ENCODE measurements around the gene NTN1. TPM values are rescaled to one million over a fixed set of nuclear protein-coding genes. Genes with fewer than 3 reads are reported as not detected.

NTN1 gene
- polyA plus RNA-seq, 3 donors = 3.3 to 12.0 (median 7.9) TPM

DNA sequence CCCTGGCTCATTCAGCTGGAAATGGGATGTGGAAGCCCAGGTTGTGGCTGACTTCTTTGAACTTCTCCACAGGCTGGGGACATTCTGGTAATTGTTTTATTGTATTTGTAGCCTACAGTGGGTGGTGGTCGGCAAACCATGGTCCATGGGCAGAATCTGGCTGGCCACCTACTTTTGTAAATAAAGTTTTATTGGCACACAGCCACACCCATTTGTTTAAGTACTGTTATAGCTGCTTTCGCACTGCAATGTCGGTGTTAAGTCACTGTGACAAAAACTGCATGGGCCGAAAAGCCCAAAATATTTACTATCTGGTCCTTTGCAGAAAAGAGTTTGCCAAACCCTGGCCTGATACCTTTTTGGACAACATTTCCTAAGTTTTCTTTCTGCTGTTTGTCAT, 86.2 kb downstream of the NTN1 start:
- DNase-seq (ENCODE audit: extremely low read depth in 1 of 11, low read depth in 9 of 11, low spot score in 4 of 11) = no peak

- DNase-seq (ENCODE audit: extremely low read depth in 1 of 11, low read depth in 9 of 11, low spot score in 4 of 11) = no peak
These were observed 86.8 kb downstream of the NTN1 start for GRCh38 chr17:9108146-9108545.

DNA sequence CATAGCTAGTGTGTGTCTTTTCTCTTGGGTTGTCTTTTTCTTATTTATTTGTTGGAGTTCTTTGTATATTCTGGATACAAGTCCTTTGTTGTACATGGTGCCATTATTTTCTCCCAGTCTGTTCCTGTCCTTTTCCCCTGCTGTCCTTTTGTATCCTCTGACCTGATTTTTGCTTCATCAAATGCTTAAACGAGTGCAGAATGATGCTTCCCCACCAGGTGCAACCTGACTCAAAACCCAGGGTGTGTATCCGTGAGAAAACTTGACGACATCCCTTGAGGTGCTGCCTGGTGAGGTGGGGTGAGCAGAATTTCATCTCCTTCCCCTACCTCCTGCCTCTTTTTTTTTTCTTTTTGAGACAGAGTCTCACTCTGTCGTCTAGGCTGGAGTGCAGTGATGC, 88.6 kb downstream of the NTN1 start:
- no peak for DNase-seq (ENCODE audit: extremely low read depth in 1 of 11, low read depth in 9 of 11, low spot score in 4 of 11)

GRCh38 chr17:9110501-9110900, 89.2 kb downstream of the NTN1 start:
- DNase-seq (ENCODE audit: extremely low read depth in 1 of 11, low read depth in 9 of 11, low spot score in 4 of 11) = no peak

- DNase-seq (ENCODE audit: extremely low read depth in 1 of 11, low read depth in 9 of 11, low spot score in 4 of 11) = peak in 9 of 11 donors; percentile 13 to 42 (median 34)
These were observed 94.2 kb downstream of the NTN1 start for GRCh38 chr17:9115214-9116191.

- no peak for DNase-seq (ENCODE audit: extremely low read depth in 1 of 11, low read depth in 9 of 11, low spot score in 4 of 11)
These were observed 95.1 kb downstream of the NTN1 start for GRCh38 chr17:9116311-9116835.

DNA sequence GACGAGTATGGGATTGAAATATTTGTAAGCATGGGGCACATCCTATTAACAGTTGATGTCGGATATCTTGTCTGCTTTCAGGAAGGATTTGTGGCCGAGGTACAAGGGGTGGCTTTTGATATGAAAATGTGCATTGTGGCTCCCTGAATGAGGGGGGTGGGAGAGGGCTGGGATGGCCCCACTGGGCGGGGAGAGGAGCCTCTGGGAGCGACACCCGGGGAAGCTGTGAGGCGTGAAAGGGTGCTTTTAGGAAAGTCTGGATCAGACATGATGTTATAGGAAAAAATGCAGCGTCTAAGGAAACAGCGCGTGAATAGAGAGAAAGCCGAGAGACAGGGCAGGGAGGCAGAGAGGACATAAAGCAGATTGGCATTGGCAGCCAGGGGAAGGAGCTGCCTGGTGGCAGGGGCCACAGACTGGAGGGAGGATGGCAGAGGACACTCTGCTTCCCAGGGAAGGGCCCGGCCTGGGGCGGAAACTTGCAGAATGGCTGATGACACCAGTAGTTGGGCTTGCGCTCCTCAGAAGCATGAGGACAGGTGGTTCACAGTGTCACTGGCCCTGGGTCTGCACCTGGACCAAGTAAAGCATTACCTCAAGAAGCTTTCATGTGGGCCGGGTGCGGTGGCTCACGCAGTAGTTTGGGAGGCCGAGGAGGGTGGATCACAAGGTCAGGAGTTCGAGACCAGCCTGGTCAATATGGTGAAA, 95.7 kb downstream of the NTN1 start:
- DNase-seq (ENCODE audit: extremely low read depth in 1 of 11, low read depth in 9 of 11, low spot score in 4 of 11) = no peak

- DNase-seq (ENCODE audit: extremely low read depth in 1 of 11, low read depth in 9 of 11, low spot score in 4 of 11) = no peak
These were observed 99.2 kb downstream of the NTN1 start for GRCh38 chr17:9120471-9120870.

DNA sequence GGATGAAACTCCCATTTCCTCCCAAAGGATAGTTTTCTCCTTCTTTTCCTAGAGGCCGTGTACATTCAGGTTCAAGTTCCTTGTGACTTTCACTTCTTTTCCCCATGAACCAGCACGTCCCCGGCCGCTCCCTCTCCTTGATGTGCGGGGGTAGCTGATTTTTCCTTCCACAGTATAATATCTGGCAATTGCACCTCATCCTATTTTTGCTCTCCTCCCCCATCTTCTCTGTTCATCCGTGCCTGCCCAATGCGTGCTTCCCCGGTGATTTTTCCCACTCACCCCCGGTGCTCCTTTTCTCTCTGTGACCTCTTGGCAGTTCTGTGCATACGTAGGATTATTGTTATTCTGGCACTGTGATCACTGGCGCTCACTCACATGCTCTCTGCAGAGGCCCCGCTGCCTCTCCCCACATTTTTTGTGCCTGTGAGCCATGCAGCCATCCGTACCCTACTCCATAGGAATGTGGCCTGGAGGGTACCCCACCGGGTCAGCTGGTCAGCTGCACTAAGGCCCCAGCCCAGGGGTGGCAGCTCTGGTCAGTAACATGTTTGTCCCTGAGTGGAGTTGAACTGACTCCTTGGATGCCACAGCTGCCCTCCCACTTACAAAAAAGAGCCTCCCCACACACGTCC, 100.0 kb downstream of the NTN1 start:
- no peak for DNase-seq (ENCODE audit: extremely low read depth in 1 of 11, low read depth in 9 of 11, low spot score in 4 of 11)

DNA sequence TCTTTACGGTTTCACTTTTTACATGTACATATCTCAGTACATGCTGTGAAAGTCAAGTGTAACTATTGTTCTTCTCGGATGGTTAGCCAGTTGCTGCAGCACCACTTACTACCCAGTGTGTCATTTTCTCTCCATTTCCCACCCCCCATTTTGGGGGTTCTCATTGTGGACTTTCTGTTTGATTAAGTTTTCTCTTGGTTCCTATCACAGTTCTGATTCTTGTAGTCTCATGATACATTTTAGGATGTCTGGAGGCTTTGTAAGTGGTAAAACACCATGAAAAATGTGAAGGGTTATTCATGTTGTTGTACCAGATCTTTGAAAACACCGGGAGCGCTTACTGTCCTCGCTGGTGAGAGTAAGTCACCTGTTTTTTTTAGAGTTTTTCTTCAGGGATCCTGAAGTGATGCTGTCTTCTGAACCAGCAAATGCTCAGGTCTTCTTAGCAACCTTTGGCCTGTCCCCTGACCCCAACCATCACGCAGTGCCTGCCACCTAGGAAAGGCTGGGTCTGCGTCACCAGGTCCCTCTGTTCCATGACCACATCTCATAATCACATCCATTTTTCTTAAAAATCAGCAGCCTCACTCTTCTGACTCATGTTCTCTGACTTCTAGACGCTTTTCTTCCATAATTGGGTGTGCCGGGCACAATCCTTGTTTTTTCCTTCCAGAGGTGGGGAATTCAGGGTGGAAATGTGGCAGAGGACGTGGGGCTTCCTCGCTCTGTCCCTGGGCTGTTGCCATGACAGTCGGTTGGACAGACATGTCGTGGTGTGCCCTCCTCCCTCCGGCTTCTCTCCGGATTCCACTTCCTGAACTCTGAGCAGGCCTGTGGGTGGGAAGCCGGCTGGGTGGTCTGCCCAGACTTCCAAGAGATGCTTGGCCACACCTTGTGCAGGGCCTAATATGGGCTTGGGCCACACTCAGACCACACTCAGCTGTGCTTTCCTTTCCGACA, 102.6 kb downstream of the NTN1 start:
- no peak for DNase-seq (ENCODE audit: extremely low read depth in 1 of 11, low read depth in 9 of 11, low spot score in 4 of 11)

DNA sequence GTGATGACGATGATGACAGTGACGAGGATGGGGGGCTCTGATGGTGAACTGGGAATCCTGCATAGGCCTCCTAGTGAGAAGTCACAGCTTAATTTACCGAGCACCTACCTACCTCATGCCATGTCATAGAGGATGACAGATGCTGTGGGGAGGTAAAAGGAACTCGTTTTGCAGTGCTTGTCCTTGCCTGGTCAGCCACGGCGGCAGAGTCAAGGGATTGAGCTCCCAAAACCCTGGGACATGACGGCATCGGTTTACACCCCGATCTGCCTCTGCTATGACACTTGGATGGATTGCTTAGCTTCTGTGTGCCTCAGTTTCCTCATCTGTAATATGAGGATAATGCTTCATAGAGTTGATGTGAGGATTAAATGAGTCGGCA, 103.2 kb downstream of the NTN1 start:
- DNase-seq (ENCODE audit: extremely low read depth in 1 of 11, low read depth in 9 of 11, low spot score in 4 of 11) = no peak

DNA sequence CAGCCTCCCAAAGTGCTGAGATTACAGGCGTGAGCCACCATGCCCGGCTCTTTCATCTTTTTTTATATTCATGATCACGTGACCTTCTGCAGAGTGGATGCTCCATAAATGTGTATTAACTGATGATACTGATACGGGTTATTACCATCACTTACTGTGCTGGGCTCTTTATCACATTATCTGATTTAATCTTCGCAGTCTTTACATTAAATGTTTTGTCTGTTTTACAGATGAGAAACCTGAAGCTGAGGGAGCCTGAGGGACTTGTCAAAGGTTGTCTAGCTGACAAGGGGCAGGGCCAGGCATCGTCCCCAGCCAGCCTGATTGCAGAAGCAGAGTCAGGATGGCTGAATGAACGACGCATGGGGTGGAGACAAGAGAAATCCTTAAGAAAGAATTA, 104.4 kb downstream of the NTN1 start:
- DNase-seq (ENCODE audit: extremely low read depth in 1 of 11, low read depth in 9 of 11, low spot score in 4 of 11) = no peak

DNA sequence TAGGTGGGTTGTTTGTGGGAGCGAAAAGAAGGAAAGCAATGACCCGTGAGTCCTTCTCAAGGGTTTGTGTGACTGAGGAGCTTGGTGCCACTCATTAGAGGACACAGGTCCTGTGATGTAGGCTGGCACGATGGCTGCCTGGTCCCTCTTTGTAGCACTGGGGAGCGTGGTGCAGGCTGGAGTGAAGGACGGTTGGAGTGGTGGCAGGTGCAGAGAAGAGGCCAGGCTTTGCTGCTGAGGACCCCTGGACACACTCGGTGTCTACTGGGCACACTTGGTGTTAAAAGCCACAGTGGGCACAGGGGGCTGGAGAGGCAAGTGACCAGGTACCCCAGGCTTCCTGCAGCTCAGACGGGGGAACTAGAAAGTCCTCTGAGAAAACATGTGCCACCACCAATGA, 106.0 kb downstream of the NTN1 start:
- DNase-seq (ENCODE audit: extremely low read depth in 1 of 11, low read depth in 9 of 11, low spot score in 4 of 11) = no peak

DNA sequence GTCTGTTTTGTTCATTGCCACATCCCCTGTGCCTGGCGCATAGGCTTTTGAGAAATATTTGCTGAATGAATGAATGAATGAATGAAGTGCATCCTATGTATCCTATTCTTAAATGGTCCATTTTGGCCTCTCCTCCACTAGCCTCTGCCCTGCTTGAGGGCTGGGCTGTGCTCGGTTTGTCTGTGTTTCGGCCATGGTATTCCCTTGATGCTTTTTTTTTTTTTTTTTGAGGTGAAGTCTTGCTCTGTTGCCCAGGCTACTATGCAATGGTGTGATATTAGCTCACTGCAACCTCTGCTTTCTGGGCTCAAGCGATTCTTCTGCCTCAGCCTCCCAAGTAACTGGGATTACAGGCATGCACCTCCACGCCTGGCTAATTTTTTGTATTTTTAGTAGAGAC, 110.1 kb downstream of the NTN1 start:
- DNase-seq (ENCODE audit: extremely low read depth in 1 of 11, low read depth in 9 of 11, low spot score in 4 of 11) = no peak

DNA sequence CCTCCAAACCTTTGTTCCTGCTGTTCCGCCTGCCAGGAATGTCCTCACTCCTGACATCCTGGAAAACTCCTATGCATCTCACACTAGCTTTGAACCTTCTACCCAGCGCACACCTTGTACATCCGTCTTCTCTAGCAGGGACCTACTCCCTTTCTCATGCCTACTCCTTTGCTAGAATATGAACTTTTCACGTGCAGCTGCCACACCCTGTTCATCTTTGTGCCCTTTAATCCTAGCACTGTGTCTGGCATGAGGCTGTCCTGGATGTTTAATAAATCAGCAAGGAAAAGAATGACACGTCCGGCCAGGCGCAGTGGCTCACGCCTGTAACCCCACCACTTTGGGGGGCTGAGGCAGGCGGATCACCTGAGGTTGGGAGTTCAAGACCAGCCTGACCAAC, 111.0 kb downstream of the NTN1 start:
- no peak for DNase-seq (ENCODE audit: extremely low read depth in 1 of 11, low read depth in 9 of 11, low spot score in 4 of 11)

DNA sequence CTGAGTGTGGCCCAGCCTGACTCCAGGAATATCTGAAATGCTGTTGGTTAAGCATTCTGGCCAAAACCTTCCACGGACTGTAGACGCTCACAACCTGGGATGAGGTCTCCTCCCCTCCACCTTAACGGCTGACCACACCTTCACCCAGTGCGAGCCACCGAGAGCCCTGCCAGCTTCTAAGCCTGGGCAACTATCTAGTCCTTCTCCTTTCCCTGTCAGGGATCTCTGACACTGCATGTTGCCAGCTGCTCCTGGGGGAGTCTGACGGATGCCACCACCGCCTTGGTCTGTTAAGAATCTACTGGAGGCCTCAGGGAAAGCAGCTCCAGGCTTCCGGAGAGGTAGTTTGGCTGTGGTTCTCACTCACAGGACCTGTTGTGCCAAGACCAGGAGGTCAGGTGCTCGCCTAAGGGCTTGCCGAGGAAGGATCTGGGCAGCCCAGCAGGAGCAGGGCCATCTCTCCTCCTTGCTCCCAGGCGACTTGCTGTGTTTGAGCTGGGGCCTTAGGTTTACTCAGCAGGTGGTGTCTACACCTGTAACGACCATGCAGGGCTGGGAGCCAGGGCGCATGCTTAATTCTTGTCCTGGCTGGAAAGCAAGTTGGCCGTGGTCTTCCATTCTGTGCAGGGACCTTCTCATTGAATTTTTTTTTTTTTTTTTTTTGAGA, 111.8 kb downstream of the NTN1 start:
- no peak for DNase-seq (ENCODE audit: extremely low read depth in 1 of 11, low read depth in 9 of 11, low spot score in 4 of 11)

GRCh38 chr17:9138161-9138717, 116.9 kb downstream of the NTN1 start:
- no peak for DNase-seq (ENCODE audit: extremely low read depth in 1 of 11, low read depth in 9 of 11, low spot score in 4 of 11)

DNA sequence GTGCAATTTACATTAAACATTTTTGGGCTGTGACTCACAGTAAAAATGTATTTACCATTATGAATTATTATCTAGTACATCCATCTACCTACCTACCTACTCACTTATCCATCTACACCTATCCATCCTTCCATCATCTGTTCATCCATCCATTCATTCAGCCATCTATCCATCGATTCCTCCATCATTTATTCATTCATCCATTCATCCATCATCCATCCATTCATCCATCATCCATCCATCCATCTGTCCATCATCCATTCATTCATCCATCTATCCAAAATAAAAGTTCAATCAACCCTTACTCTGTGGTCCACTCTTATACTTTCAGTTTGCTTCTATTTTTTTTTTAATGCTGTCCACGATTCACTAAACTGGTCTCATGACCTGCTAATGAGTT, 118.4 kb downstream of the NTN1 start:
- no peak for DNase-seq (ENCODE audit: extremely low read depth in 1 of 11, low read depth in 9 of 11, low spot score in 4 of 11)

Measured in renal cortex interstitium (tissue), 11 donors.